K562 (cell line): ENCODE measurements around the gene TLCD1. TPM values are rescaled to one million over a fixed set of nuclear protein-coding genes. Genes with fewer than 3 reads are reported as not detected.

Experiments
- CHD1 ChIP-seq: fragments of 200-600 bp; sonication (generic); IDR thresholded peaks from one replicate; pipeline ENCODE4 v1.6.1; 2012; ENCODE audit warnings: mild to moderate bottlenecking, moderate library complexity, low read length, inconsistent platforms
- CREB1 ChIP-seq, 2 experiments: sonication (generic) in 1 of 2; formaldehyde crosslinking in 1 of 2; IDR thresholded peaks; 2 replicates each; pipeline versions ENCODE4 v1.6.1 to v1.8.0; 2012 to 2022; ENCODE audit warnings: inconsistent platforms in 1 of 2, mild to moderate bottlenecking in 1 of 2, missing genetic modification reagents in 1 of 2, moderate library complexity in 1 of 2
- EGR1 ChIP-seq: fragments of 450-650 bp; conservative IDR thresholded peaks from 2 replicates; pipeline ENCODE4 v1.6.1; 2017; ENCODE audit warnings: mild to moderate bottlenecking
- GTF2E2 ChIP-seq: fragments of 200-800 bp; sonication (Bioruptor generic); IDR thresholded peaks from 2 replicates; pipeline ENCODE4 v1.6.1; 2016; ENCODE audit warnings: missing genetic modification characterization, missing compliant biosample characterization
- HDGF ChIP-seq: fragments of 450-650 bp; IDR thresholded peaks from 2 replicates; pipeline ENCODE4 v1.6.1; 2016
- NFYB ChIP-seq: IDR thresholded peaks from 2 replicates; pipeline ENCODE4 v1.6.1; 2011; ENCODE audit warnings: mild to moderate bottlenecking, moderate library complexity; ENCODE audit not compliant: insufficient read length; ENCODE audit errors: extremely low read depth
- NRF1 ChIP-seq, 2 experiments: fragments of 450-650 bp; IDR thresholded peaks in 1 of 2; conservative IDR thresholded peaks in 1 of 2; 2 replicates each; pipeline ENCODE4 v1.6.1; 2014; ENCODE audit warnings: mild to moderate bottlenecking in 2 of 2
- POLR2A ChIP-seq: fragments of 450-650 bp; conservative IDR thresholded peaks from 2 replicates; pipeline ENCODE4 v1.6.1; 2016
- PRPF4 ChIP-seq: fragments of 200-400 bp; formaldehyde crosslinking; IDR thresholded peaks from one replicate; pipeline ENCODE4 v1.6.1; 2017; ENCODE audit warnings: low read length, low read depth, mild to moderate bottlenecking; ENCODE audit not compliant: insufficient read depth, poor library complexity, severe bottlenecking
- RBBP5 ChIP-seq: fragments of 200-600 bp; sonication (generic); IDR thresholded peaks from 2 replicates; pipeline ENCODE4 v1.6.1; 2012; ENCODE audit warnings: borderline replicate concordance, mild to moderate bottlenecking, low read length, control low read depth, inconsistent platforms; ENCODE audit not compliant: insufficient read depth, poor library complexity, severe bottlenecking
- SIRT6 ChIP-seq: IDR thresholded peaks from one replicate; pipeline ENCODE4 v1.6.1; 2012; ENCODE audit warnings: low read depth, mild to moderate bottlenecking, control low read depth, inconsistent platforms, low read length, moderate library complexity
- YY1 ChIP-seq, 3 experiments: IDR thresholded peaks; 2 replicates each; pipeline ENCODE4 v1.6.1; 2011; ENCODE audit warnings: low read length in 2 of 3, mild to moderate bottlenecking in 2 of 3, moderate library complexity in 2 of 3, borderline replicate concordance in 1 of 3, control low read depth in 1 of 3, low read depth in 1 of 3; ENCODE audit not compliant: insufficient read depth in 3 of 3, insufficient replicate concordance in 2 of 3, control insufficient read depth in 1 of 3, insufficient read length in 1 of 3; ENCODE audit errors: extremely low read depth in 1 of 3
- ZNF75A ChIP-seq: fragments of 450-650 bp; formaldehyde crosslinking; IDR thresholded peaks from 2 replicates; pipeline ENCODE4 v1.4.0; 2020; ENCODE audit warnings: mild to moderate bottlenecking
- ZNF76 ChIP-seq: fragments of 250-450 bp; sonication (Bioruptor Pico); IDR thresholded peaks from 2 replicates; pipeline ENCODE4 v1.4.0; 2020; ENCODE audit warnings: mild to moderate bottlenecking, moderate library complexity, borderline replicate concordance
- polyA plus RNA-seq, 8 experiments: library from polyadenylated mRNA; depleted of rRNA in 4 of 8; stranded (reverse) in 5 of 8; unstranded in 3 of 8; fragments of >200 nt; fragmentation: Nextera tagmentation in 2 of 8; fragmentation: Illumina TruSeq in 1 of 8; extraction: Ambion mirVana in 2 of 8; extraction: Trizol in 1 of 8; gene quantifications; 2 replicates each; pipeline versions ENCODE4 v1.2.1 to v1.2.3, GENCODE V29; 2011 to 2014; ENCODE audit warnings: inconsistent platforms in 1 of 8, missing spikeins in 1 of 8
- total RNA-seq, 7 experiments: library from RNA; depleted of rRNA in 6 of 7; stranded (reverse); fragments of >200 nt in 6 of 7; fragmentation: Illumina TruSeq in 2 of 7; extraction: Trizol in 2 of 7; gene quantifications; 2 replicates each; pipeline versions ENCODE4 v1.2.1 to v1.2.3, GENCODE V29; 2011 to 2021; ENCODE audit warnings: low replicate concordance in 1 of 7
- TF ChIP-seq, protein P1 (sequence below): fragments of 250-450 bp; sonication (Bioruptor Pico); IDR thresholded peaks from 2 replicates; pipeline ENCODE4 v1.8.0; 2022; ENCODE audit warnings: moderate library complexity, mild to moderate bottlenecking, inconsistent platforms
- TF ChIP-seq, protein P2 (sequence below): sonication (generic); formaldehyde crosslinking; IDR thresholded peaks from 2 replicates; pipeline ENCODE4 v1.8.0; 2022; ENCODE audit warnings: mild to moderate bottlenecking, missing genetic modification reagents
- TF ChIP-seq, protein P3 (sequence below): fragments of 450-650 bp; IDR thresholded peaks from 2 replicates; pipeline ENCODE4 v1.6.1; 2017; ENCODE audit warnings: mild to moderate bottlenecking, moderate library complexity
- TF ChIP-seq, protein P4 (sequence below): sonication (generic); formaldehyde crosslinking; IDR thresholded peaks from 2 replicates; pipeline ENCODE4 v1.4.0; 2020; ENCODE audit warnings: mild to moderate bottlenecking, missing genetic modification reagents
- TF ChIP-seq, protein P5 (sequence below), 2 experiments: fragments of 250-450 bp in 1 of 2; fragments of 450-650 bp in 1 of 2; sonication (Bioruptor Pico) in 1 of 2; IDR thresholded peaks; 2 replicates each; pipeline versions ENCODE4 v1.6.1 to v1.8.0; 2016 to 2021; ENCODE audit warnings: mild to moderate bottlenecking in 2 of 2, moderate library complexity in 2 of 2, missing compliant biosample characterization in 1 of 2, missing genetic modification characterization in 1 of 2

TLCD1 gene
- total and polyA plus RNA-seq, 9 of the 15 experiments (the other 6 are each of a cell fraction or from before 2014, with no cell fraction given): 6.8 to 37.7 (median 21.7) TPM

DNA sequence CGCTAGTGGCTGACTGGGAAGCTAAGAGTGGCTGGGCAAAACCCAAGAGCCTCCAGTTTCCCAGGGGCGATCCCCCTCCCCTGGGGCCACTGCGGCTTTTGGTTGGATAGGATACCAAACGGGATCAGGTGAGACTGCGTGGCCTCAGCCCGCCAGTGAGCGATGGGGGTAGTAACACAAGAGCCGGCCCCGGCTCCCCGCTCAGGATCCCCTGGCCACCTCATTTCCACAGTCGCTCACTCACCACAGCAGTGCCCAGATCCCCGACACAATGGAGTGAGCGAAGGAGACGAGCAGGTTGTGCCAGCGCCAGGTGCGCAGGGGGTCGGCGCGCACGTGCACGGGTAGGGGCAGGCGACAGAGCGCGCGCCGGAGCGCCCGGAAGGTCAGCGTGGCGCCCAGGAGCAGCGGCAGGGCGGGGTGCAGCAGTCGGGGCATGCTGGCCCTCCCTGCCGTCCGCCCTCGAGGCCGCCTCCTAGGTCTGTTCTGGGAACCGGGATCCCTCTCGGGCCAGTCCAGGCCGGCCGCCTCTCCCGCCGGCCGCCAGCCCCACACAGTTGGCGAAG lies 290 bp downstream of the TLCD1 start (continued):
- TF ChIP-seq YY1 (IDR thresholded peaks at IDR 0.05; ENCODE audit: borderline replicate concordance in 1 of 3, control insufficient read depth in 1 of 3, extremely low read depth in 1 of 3, insufficient read depth in 3 of 3, insufficient read length in 1 of 3, insufficient replicate concordance in 2 of 3, low read depth in 1 of 3, low read length in 2 of 3): peak in 2 of 3 experiments; percentile 3 to 68
- TF ChIP-seq, protein P1, sequence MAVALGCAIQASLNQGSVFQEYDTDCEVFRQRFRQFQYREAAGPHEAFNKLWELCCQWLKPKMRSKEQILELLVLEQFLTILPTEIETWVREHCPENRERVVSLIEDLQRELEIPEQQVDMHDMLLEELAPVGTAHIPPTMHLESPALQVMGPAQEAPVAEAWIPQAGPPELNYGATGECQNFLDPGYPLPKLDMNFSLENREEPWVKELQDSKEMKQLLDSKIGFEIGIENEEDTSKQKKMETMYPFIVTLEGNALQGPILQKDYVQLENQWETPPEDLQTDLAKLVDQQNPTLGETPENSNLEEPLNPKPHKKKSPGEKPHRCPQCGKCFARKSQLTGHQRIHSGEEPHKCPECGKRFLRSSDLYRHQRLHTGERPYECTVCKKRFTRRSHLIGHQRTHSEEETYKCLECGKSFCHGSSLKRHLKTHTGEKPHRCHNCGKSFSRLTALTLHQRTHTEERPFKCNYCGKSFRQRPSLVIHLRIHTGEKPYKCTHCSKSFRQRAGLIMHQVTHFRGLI: 0 out of 2 replicates have a peak, but pooled peaks have one; percentile 37
- no peak; the same call in 1 of the 2 replicates for TF ChIP-seq GTF2E2 (tag)
- peak; percentile 82 for TF ChIP-seq PRPF4
- TF ChIP-seq CREB1 (IDR thresholded peaks at IDR 0.05): peak; percentile 34; the same call in 1 of the 2 replicates
- TF ChIP-seq CREB1 (CRISPR knock-in tag; IDR thresholded peaks at IDR 0.05): no peak
- TF ChIP-seq ZNF76 (CRISPR knock-in tag): peak; percentile 71
- TF ChIP-seq, protein P2, sequence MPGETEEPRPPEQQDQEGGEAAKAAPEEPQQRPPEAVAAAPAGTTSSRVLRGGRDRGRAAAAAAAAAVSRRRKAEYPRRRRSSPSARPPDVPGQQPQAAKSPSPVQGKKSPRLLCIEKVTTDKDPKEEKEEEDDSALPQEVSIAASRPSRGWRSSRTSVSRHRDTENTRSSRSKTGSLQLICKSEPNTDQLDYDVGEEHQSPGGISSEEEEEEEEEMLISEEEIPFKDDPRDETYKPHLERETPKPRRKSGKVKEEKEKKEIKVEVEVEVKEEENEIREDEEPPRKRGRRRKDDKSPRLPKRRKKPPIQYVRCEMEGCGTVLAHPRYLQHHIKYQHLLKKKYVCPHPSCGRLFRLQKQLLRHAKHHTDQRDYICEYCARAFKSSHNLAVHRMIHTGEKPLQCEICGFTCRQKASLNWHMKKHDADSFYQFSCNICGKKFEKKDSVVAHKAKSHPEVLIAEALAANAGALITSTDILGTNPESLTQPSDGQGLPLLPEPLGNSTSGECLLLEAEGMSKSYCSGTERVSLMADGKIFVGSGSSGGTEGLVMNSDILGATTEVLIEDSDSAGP: peak; percentile 77
- peak; percentile 49 for TF ChIP-seq SIRT6
- no peak for TF ChIP-seq ZNF75A (CRISPR knock-in tag)
- TF ChIP-seq, protein P3, sequence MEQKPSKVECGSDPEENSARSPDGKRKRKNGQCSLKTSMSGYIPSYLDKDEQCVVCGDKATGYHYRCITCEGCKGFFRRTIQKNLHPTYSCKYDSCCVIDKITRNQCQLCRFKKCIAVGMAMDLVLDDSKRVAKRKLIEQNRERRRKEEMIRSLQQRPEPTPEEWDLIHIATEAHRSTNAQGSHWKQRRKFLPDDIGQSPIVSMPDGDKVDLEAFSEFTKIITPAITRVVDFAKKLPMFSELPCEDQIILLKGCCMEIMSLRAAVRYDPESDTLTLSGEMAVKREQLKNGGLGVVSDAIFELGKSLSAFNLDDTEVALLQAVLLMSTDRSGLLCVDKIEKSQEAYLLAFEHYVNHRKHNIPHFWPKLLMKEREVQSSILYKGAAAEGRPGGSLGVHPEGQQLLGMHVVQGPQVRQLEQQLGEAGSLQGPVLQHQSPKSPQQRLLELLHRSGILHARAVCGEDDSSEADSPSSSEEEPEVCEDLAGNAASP: no peak
- TF ChIP-seq EGR1: no peak
- peak; percentile 89 for TF ChIP-seq CHD1
- TF ChIP-seq, protein P4, sequence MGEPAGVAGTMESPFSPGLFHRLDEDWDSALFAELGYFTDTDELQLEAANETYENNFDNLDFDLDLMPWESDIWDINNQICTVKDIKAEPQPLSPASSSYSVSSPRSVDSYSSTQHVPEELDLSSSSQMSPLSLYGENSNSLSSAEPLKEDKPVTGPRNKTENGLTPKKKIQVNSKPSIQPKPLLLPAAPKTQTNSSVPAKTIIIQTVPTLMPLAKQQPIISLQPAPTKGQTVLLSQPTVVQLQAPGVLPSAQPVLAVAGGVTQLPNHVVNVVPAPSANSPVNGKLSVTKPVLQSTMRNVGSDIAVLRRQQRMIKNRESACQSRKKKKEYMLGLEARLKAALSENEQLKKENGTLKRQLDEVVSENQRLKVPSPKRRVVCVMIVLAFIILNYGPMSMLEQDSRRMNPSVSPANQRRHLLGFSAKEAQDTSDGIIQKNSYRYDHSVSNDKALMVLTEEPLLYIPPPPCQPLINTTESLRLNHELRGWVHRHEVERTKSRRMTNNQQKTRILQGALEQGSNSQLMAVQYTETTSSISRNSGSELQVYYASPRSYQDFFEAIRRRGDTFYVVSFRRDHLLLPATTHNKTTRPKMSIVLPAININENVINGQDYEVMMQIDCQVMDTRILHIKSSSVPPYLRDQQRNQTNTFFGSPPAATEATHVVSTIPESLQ (CRISPR knock-in tag): 0 out of 2 replicates have a peak, but pooled peaks have one; percentile 30
- TF ChIP-seq HDGF: no peak
- TF ChIP-seq POLR2A: peak; percentile 81
- peak; percentile 83 to 86 for TF ChIP-seq NRF1 (conservative IDR thresholded peaks at IDR 0.05 in 1 of 2, IDR thresholded peaks at IDR 0.05 in 1 of 2)
- TF ChIP-seq, protein P5, sequence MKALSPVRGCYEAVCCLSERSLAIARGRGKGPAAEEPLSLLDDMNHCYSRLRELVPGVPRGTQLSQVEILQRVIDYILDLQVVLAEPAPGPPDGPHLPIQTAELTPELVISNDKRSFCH (CRISPR knock-in tag; IDR thresholded peaks at IDR 0.05): no peak
- TF ChIP-seq, protein P5 (tag; IDR thresholded peaks at IDR 0.05): peak; percentile 65
- TF ChIP-seq NFYB: peak; percentile 18
- peak; percentile 88 for TF ChIP-seq RBBP5
